PFSK-1 (cell line): ENCODE data around the gene KLHL22.

Source experiments
- FOXP2 ChIP-seq: optimal IDR thresholded peaks from 2 replicates; pipeline ENCODE3; 2011; ENCODE audit warnings: borderline replicate concordance, control low read depth, inconsistent platforms; ENCODE audit not compliant: insufficient read depth; ENCODE audit errors: extremely low read length, extremely low read depth
- POLR2AphosphoS5 ChIP-seq: IDR thresholded peaks from 2 replicates; pipeline ENCODE4 v1.6.1; 2012; ENCODE audit warnings: low read depth, mild to moderate bottlenecking, control low read depth, low read length, moderate library complexity
- SIN3A ChIP-seq: IDR thresholded peaks from 2 replicates; pipeline ENCODE4 v1.6.1; 2012; ENCODE audit warnings: mild to moderate bottlenecking, low read length, moderate library complexity, borderline replicate concordance; ENCODE audit not compliant: insufficient read depth
- TAF1 ChIP-seq: IDR thresholded peaks from 2 replicates; pipeline ENCODE4 v1.6.1; 2012; ENCODE audit warnings: low read length, control low read depth, borderline replicate concordance; ENCODE audit not compliant: insufficient read depth
- TF ChIP-seq, protein P1 (sequence below), 2 experiments: IDR thresholded peaks; 2 replicates each; pipeline versions ENCODE4 v1.6.1 to v1.8.0; 2011 to 2012; ENCODE audit warnings: low read depth in 2 of 2, low read length in 2 of 2, control low read depth in 1 of 2, inconsistent platforms in 1 of 2, mild to moderate bottlenecking in 1 of 2, moderate library complexity in 1 of 2; ENCODE audit not compliant: insufficient read depth in 1 of 2

KLHL22 gene

GRCh38 chr22:20459152-20459542 lies 36.4 kb downstream of the KLHL22 start:
- TF ChIP-seq POLR2AphosphoS5 (no peak), FOXP2 (no peak), SIN3A (no peak), TAF1 (no peak)
- TF ChIP-seq, protein P1, sequence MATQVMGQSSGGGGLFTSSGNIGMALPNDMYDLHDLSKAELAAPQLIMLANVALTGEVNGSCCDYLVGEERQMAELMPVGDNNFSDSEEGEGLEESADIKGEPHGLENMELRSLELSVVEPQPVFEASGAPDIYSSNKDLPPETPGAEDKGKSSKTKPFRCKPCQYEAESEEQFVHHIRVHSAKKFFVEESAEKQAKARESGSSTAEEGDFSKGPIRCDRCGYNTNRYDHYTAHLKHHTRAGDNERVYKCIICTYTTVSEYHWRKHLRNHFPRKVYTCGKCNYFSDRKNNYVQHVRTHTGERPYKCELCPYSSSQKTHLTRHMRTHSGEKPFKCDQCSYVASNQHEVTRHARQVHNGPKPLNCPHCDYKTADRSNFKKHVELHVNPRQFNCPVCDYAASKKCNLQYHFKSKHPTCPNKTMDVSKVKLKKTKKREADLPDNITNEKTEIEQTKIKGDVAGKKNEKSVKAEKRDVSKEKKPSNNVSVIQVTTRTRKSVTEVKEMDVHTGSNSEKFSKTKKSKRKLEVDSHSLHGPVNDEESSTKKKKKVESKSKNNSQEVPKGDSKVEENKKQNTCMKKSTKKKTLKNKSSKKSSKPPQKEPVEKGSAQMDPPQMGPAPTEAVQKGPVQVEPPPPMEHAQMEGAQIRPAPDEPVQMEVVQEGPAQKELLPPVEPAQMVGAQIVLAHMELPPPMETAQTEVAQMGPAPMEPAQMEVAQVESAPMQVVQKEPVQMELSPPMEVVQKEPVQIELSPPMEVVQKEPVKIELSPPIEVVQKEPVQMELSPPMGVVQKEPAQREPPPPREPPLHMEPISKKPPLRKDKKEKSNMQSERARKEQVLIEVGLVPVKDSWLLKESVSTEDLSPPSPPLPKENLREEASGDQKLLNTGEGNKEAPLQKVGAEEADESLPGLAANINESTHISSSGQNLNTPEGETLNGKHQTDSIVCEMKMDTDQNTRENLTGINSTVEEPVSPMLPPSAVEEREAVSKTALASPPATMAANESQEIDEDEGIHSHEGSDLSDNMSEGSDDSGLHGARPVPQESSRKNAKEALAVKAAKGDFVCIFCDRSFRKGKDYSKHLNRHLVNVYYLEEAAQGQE (IDR thresholded peaks at IDR 0.05; ENCODE audit: insufficient read depth in 1 of 2, low read depth in 2 of 2, low read length in 2 of 2), result no peak

GRCh38 chr22:20458530-20459151 lies 37.0 kb downstream of the KLHL22 start:
- TF ChIP-seq FOXP2 (no peak), SIN3A (no peak), POLR2AphosphoS5 (no peak), TAF1 (no peak)
- TF ChIP-seq, protein P1 (IDR thresholded peaks at IDR 0.05; ENCODE audit: insufficient read depth in 1 of 2, low read depth in 2 of 2, low read length in 2 of 2), result no peak

DNA sequence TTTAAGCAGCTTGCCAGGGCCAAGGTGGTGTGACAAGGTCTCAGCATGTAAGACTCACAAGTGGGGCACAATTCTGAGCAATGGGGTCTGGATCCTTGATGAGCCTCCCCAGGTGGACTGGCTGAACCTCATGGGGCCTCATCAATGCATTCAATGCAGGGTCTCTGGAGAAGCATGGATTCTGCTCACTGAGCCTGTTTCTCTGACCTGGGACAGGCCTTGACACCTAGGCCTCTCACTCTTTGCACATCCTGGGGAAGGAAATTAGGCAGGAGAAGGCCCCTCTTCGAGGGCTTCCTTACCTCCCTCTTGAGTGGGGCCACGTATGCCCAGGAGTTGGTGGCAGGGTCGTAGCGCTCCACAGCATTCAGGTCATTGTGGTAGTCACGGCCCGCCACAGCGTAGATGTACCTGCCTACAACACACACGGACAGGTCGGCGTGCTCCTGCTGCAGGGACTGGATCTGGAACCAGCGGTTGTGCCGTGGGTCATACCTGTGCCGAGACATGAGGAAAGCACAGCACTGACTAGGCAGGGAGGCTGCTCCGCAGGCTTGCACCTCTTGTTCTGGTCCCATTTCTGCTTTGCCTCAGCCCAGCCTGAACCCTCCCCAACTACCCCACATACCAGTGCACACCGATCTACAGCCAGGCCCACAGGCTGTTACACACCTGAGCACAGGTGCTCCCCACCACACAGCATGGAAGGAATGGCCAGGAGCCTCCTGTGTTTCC lies 37.9 kb downstream of the KLHL22 start:
- TF ChIP-seq POLR2AphosphoS5 (no peak), SIN3A (no peak), TAF1 (no peak), FOXP2 (no peak)
- TF ChIP-seq, protein P1 (IDR thresholded peaks at IDR 0.05; ENCODE audit: insufficient read depth in 1 of 2, low read depth in 2 of 2, low read length in 2 of 2), result no peak

DNA sequence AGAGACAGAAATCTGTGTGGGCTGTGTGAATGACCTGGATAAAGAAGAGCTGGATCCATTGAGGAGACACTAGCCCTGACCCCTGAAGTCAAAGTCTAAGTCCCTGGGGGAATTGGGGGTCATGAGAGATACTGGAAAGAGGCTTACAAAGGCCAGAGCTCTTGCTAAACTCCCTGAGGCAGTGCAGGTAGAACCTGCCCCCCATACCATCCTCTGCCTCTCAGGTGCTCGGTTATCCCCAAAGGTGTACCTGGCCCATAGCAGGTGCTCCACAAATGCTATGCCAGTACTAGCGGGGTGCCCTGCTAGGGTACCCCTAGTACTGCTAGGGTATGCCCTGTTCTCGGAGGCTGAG lies 38.9 kb downstream of the KLHL22 start:
- TF ChIP-seq TAF1 (no peak), POLR2AphosphoS5 (no peak), SIN3A (no peak), FOXP2 (no peak)
- TF ChIP-seq, protein P1 (IDR thresholded peaks at IDR 0.05; ENCODE audit: insufficient read depth in 1 of 2, low read depth in 2 of 2, low read length in 2 of 2), result no peak
